IMR-90 (cell line): ENCODE results near the gene MGRN1. TPM values are rescaled to one million over a fixed set of nuclear protein-coding genes. Genes with fewer than 3 reads are reported as not detected.

Source experiments
- ATAC-seq: fragments of 200-7000 bp; cut with Tn5 transposase; 2 replicates; pipeline ENCODE4 v1.9.1; 2020; ENCODE audit warnings: low read depth, mild to moderate bottlenecking, moderate library complexity
- BruUV-seq: library from RNA; stranded (reverse); fragments of 400-500 nt; replicated peaks from 2 replicates; lab custom pipeline; 2021; lab: Mats Ljungman, UMichigan
- CTCF ChIA-PET: fragments of 300-600 bp; formaldehyde crosslinking; extraction: SDS; loops from one replicate; lab custom pipeline; 2021; ENCODE audit warnings: antibody characterized with exemption; lab: Yijun Ruan, JAX
- POLR2A ChIA-PET: fragments of 300-600 bp; sonication (Branson Sonifier 250); formaldehyde crosslinking; loops from one replicate; lab custom pipeline; 2022; ENCODE audit warnings: antibody characterized with exemption; ENCODE audit not compliant: unreplicated experiment; lab: Charles Lee
- DNase-seq: peaks from one replicate; pipeline ENCODE4 v3.0.0; 2013
- H2AFZ ChIP-seq: replicated peaks from 2 replicates; pipeline ENCODE3; 2013; ENCODE audit warnings: low read length, mild to moderate bottlenecking; ENCODE audit not compliant: poor library complexity
- H2AK5ac ChIP-seq: 2 replicates; pipeline ENCODE4 v1.6.1; 2013; ENCODE audit warnings: low read depth, low read length, inconsistent platforms
- H2AK9ac ChIP-seq: replicated peaks from 2 replicates; pipeline ENCODE3; 2013; ENCODE audit warnings: mild to moderate bottlenecking, low read depth, low read length, moderate library complexity; ENCODE audit not compliant: poor library complexity
- H2BK120ac ChIP-seq: 2 replicates; pipeline ENCODE4 v1.6.1; 2013; ENCODE audit warnings: low read depth, low read length, inconsistent platforms
- H2BK15ac ChIP-seq: 3 replicates; pipeline ENCODE4 v1.6.1; 2013; ENCODE audit warnings: low read depth, low read length, inconsistent platforms
- H2BK20ac ChIP-seq: 2 replicates; pipeline ENCODE4 v1.6.1; 2013; ENCODE audit warnings: low read depth, mild to moderate bottlenecking, inconsistent platforms, low read length, moderate library complexity
- H2BK5ac ChIP-seq: 2 replicates; pipeline ENCODE4 v1.6.1; 2013; ENCODE audit warnings: mild to moderate bottlenecking, low read depth, low read length, inconsistent platforms; ENCODE audit not compliant: poor library complexity, severe bottlenecking
- H3K14ac ChIP-seq: replicated peaks from 2 replicates; pipeline ENCODE4 v1.6.1; 2013; ENCODE audit warnings: low read depth, low read length, inconsistent platforms
- H3K18ac ChIP-seq: 2 replicates; pipeline ENCODE4 v1.6.1; 2013; ENCODE audit warnings: low read depth, low read length, control low read depth
- H3K23ac ChIP-seq: 2 replicates; pipeline ENCODE4 v1.6.1; 2013; ENCODE audit warnings: low read depth, low read length, inconsistent platforms
- H3K27ac ChIP-seq: 2 replicates; pipeline ENCODE4 v1.5.1; 2013; ENCODE audit warnings: mild to moderate bottlenecking, control low read depth, low read length; ENCODE audit not compliant: insufficient read depth
- H3K27me3 ChIP-seq: 2 replicates; pipeline ENCODE4 v1.6.1; 2013; ENCODE audit warnings: low read length; ENCODE audit not compliant: control insufficient read depth, insufficient read depth
- H3K36me3 ChIP-seq: 2 replicates; pipeline ENCODE4 v1.6.1; 2013; ENCODE audit warnings: low read length, mixed read lengths; ENCODE audit not compliant: control insufficient read depth, insufficient read depth
- H3K4ac ChIP-seq: 2 replicates; pipeline ENCODE4 v1.6.1; 2013; ENCODE audit warnings: low read depth, low read length, inconsistent platforms
- H3K4me1 ChIP-seq: 2 replicates; pipeline ENCODE4 v1.6.1; 2013; ENCODE audit warnings: low read length, mixed read lengths; ENCODE audit not compliant: control insufficient read depth, insufficient read depth
- H3K4me2 ChIP-seq: 2 replicates; pipeline ENCODE4 v1.6.1; 2013; ENCODE audit warnings: low read depth, mild to moderate bottlenecking, control low read depth, low read length, moderate library complexity
- H3K4me3 ChIP-seq: 2 replicates; pipeline ENCODE4 v1.5.1; 2013; ENCODE audit warnings: low read depth, mild to moderate bottlenecking, control low read depth, low read length, moderate library complexity; ENCODE audit not compliant: insufficient read depth
- H3K56ac ChIP-seq: 2 replicates; pipeline ENCODE4 v1.6.1; 2013; ENCODE audit warnings: low read length, inconsistent platforms; ENCODE audit not compliant: insufficient read depth; ENCODE audit errors: extremely low read depth
- H3K79me1 ChIP-seq, 2 experiments: 2 replicates each; pipeline ENCODE4 v1.6.1; 2013; ENCODE audit warnings: low read length in 2 of 2, inconsistent platforms in 1 of 2, low read depth in 1 of 2
- H3K9ac ChIP-seq: 2 replicates; pipeline ENCODE4 v1.6.1; 2013; ENCODE audit warnings: low read depth, low read length, control low read depth
- H3K9me1 ChIP-seq: 2 replicates; pipeline ENCODE4 v1.6.1; 2013; ENCODE audit warnings: low read length, inconsistent platforms; ENCODE audit not compliant: insufficient read depth
- H3K9me3 ChIP-seq: 2 replicates; pipeline ENCODE4 v1.6.1; 2013; ENCODE audit warnings: low read length; ENCODE audit not compliant: control insufficient read depth, insufficient read depth
- H4K20me1 ChIP-seq: 2 replicates; pipeline ENCODE4 v1.6.1; 2013; ENCODE audit warnings: low read length, inconsistent platforms; ENCODE audit not compliant: insufficient read depth
- H4K5ac ChIP-seq: 2 replicates; pipeline ENCODE4 v1.6.1; 2013; ENCODE audit warnings: mild to moderate bottlenecking, low read depth, low read length, control low read depth
- H4K8ac ChIP-seq, 2 experiments: 2 replicates each; pipeline ENCODE4 v1.6.1; 2013; ENCODE audit warnings: low read depth in 2 of 2, low read length in 2 of 2, control low read depth in 1 of 2, inconsistent platforms in 1 of 2
- H4K91ac ChIP-seq: 2 replicates; pipeline ENCODE4 v1.6.1; 2013; ENCODE audit warnings: low read depth, low read length, inconsistent platforms; ENCODE audit not compliant: insufficient read depth
- CEBPB ChIP-seq: IDR thresholded peaks from 2 replicates; pipeline ENCODE4 v1.6.1; 2012; ENCODE audit warnings: low read depth, low read length, improper control_type of control experiment
- MAZ ChIP-seq: IDR thresholded peaks from 2 replicates; pipeline ENCODE4 v1.6.1; 2012; ENCODE audit warnings: low read depth, mild to moderate bottlenecking, low read length, improper control_type of control experiment, moderate library complexity, borderline replicate concordance
- RFX5 ChIP-seq: IDR thresholded peaks from 2 replicates; pipeline ENCODE4 v1.8.0; 2012; ENCODE audit warnings: low read depth, mild to moderate bottlenecking, low read length, moderate library complexity
- WGBS, 2 experiments: methylation state at CpG; one replicate each; pipeline versions ENCODE4 v1.1.5 to v1.1.7; 2013; ENCODE audit warnings: missing lambda C conversion rate in 2 of 2; ENCODE audit not compliant: insufficient read length in 1 of 2; ENCODE audit errors: extremely low coverage in 2 of 2; 5-methylcytosine and 5-hydroxymethylcytosine counted together
- dilution Hi-C: fragments of 300-500 bp; cut with HindIII; formaldehyde crosslinking; loops from one replicate; pipeline ENCODE4 v1.14.3; 2018; ENCODE audit warnings: low sequenced_read_pairs; ENCODE audit not compliant: unreplicated experiment
- in situ Hi-C: fragments of 300-500 bp; cut with MboI; formaldehyde crosslinking; loops from 3 replicates; pipeline ENCODE4 v1.14.3; 2019; ENCODE audit warnings: low sequenced_read_pairs, inconsistent platforms, mixed read lengths
- intact Hi-C: fragments of 100-400 bp; cut with micrococcal nuclease; formaldehyde crosslinking; loops from 2 replicates; pipeline ENCODE4 v1.10.0; 2022
- polyA plus RNA-seq, 3 experiments: library from polyadenylated mRNA; depleted of rRNA; stranded (reverse); fragments of >200 nt; gene quantifications; 2 replicates each; pipeline ENCODE4 v1.2.3, GENCODE V29; 2012; ENCODE audit warnings: low replicate concordance in 1 of 3
- total RNA-seq: library from RNA; depleted of rRNA; stranded (reverse); fragments of >200 nt; gene quantifications from 2 replicates; pipeline ENCODE4 v1.2.3, GENCODE V29; 2012

Gene MGRN1
- total and polyA plus RNA-seq, 2 of the 4 experiments (the other 2 are of a cell fraction), result 11.7 to 32.7 TPM

DNA sequence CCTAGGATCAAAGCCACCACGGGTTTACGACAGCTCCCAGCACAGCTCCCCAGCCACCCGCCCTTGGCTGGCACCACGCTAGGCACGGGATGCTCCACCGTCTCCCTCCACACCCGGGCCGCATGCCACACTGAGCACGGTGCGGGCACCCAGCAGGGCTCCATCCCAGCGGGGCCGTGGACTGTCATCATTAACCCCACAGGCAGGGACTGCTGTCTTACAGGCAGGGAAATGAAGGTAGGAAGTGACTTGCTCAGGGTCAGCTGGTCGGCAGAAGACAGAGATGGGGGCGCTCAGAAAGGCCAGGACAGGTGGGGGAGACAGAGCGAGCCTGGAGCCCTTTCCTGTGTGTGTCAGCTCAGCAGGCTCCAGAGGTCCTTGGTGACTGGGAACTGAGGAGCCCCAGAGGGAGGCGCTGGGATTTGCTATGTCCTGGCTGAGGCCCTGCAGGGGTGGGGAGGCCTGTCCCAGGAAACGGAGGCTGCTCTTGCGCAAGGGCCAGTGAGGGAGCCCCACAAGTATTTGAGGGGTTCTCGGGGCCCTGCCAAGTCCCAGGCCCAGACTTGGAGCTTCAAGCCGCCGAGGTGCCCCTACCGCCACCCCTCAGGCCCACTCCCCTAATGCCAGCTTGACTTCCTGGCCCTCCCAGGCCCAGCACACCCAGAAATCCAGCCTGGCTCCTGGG, 13.1 kb upstream of the MGRN1 start:
- Histone ChIP-seq H3K9me3 (no peaks in the 10 kb centered on the region), H4K20me1 (peaks cover 57% of the 10 kb centered on the region), H3K18ac (no peak overlapping the region), H3K56ac (no peak overlapping the region), H4K8ac (no peak overlapping the region), H3K14ac (no peak overlapping the region), H2BK15ac (no peak overlapping the region), H3K27ac (0 out of 2 replicates have a peak overlapping the region, but pooled peaks have one; percentile 1), H3K4me1 (peaks cover 25% of the 10 kb centered on the region), H2BK120ac (no peak overlapping the region), H3K23ac (no peak overlapping the region), H4K5ac (no peak overlapping the region), H3K27me3 (no peaks in the 10 kb centered on the region), H2BK5ac (no peak overlapping the region), H2BK20ac (no peak overlapping the region), H3K79me1 (peaks cover 19 to 68% of the 10 kb centered on the region in 2 experiments), H2AK5ac (no peak overlapping the region), H3K36me3 (peaks cover 24% of the 10 kb centered on the region; the same call in 1 of the 2 replicates), H2AK9ac (peak overlapping the region; percentile 89), H3K9ac (no peak overlapping the region), H2AFZ (no peak overlapping the region), H3K4ac (no peak overlapping the region), H4K91ac (no peak overlapping the region), H3K4me3 (no peak overlapping the region), H3K4me2 (no peak overlapping the region; the same call in 1 of the 2 replicates), H3K9me1 (peaks cover 8% of the 10 kb centered on the region; the same call in 1 of the 2 replicates)
- intact Hi-C loops (loop anchor here (2.0 kb wide), 1 partner anchor 345 kb away; no protein-coding TSS in a partner anchor), in situ Hi-C loops (no loop called here), dilution Hi-C loops (no loop called here)
- ATAC-seq (no peak), DNase-seq (peak; percentile 41)
- POLR2A ChIA-PET, result no interaction called here
- CTCF ChIA-PET, result no interaction called here
- 90% methylated on average over 5 of the region's 22 CpGs; no CpG with 5 or more reads in 1 of the 2 experiments for WGBS, 2 experiments
- TF ChIP-seq MAZ, result peak; percentile 28; the same call in 1 of the 2 replicates
- TF ChIP-seq RFX5, result no peak
- TF ChIP-seq CEBPB, result peak; percentile 93
- no TSS peak for BruUV-seq
